Gastrocnemius medialis (tissue), 4 donors: ENCODE data around the gene PLAC9. TPM values are rescaled to one million over a fixed set of nuclear protein-coding genes. Genes with fewer than 3 reads are reported as not detected.

ENCODE experiments used
- ATAC-seq, 2 donors: fragments of 150-250 bp; one replicate each; pipeline ENCODE4 v1.9.1; 2016
- DNase-seq, 2 donors: peaks; one replicate each; pipeline ENCODE4 v3.0.0-alpha.2; 2019
- H3K27ac ChIP-seq, 4 donors: fragments of 200-600 bp; sonication (generic); 1 replicate in 1 of 4; 2 replicates in 3 of 4; pipeline ENCODE4 v1.5.1; 2016 to 2018; ENCODE audit warnings: mild to moderate bottlenecking in 2 of 4, moderate library complexity in 1 of 4
- H3K27me3 ChIP-seq, 3 donors: fragments of 200-600 bp; sonication (generic) in 2 of 3; 1 replicate in 1 of 3; 2 replicates in 2 of 3; pipeline versions ENCODE4 v1.5.1 to v1.6.0; 2016 to 2019; ENCODE audit warnings: mild to moderate bottlenecking in 1 of 3, moderate library complexity in 1 of 3
- H3K36me3 ChIP-seq, 2 donors: fragments of 200-600 bp; sonication (generic) in 1 of 2; one replicate each; pipeline ENCODE4 v1.5.1; 2017 to 2018
- H3K4me1 ChIP-seq, 2 donors: fragments of 200-600 bp; sonication (generic) in 1 of 2; one replicate each; pipeline ENCODE4 v1.5.1; 2016 to 2017; ENCODE audit warnings: mild to moderate bottlenecking in 2 of 2
- H3K4me3 ChIP-seq, 4 donors: fragments of 200-600 bp; sonication (generic) in 3 of 4; 1 replicate in 1 of 4; 2 replicates in 3 of 4; pipeline ENCODE4 v1.5.1; 2016 to 2019; ENCODE audit warnings: mild to moderate bottlenecking in 2 of 4
- H3K9me3 ChIP-seq, 3 donors: fragments of 200-600 bp; sonication (generic) in 2 of 3; 1 replicate in 1 of 3; 2 replicates in 2 of 3; pipeline ENCODE4 v1.5.1; 2016 to 2019
- CTCF ChIP-seq, 5 experiments: fragments of 450-650 bp in 3 of 5; fragments of 200-600 bp in 2 of 5; sonication (generic) in 2 of 5; IDR thresholded peaks in 4 of 5; conservative IDR thresholded peaks in 1 of 5; 1 replicate in 4 of 5; 2 replicates in 1 of 5; pipeline ENCODE4 v1.5.1; 2016 to 2019; ENCODE audit warnings: antibody characterized with exemption in 5 of 5, mild to moderate bottlenecking in 3 of 5, moderate library complexity in 3 of 5
- POLR2A ChIP-seq, 2 donors: fragments of 450-650 bp; IDR thresholded peaks; one replicate each; pipeline ENCODE4 v1.6.1; 2017; ENCODE audit warnings: antibody characterized with exemption in 2 of 2, mild to moderate bottlenecking in 2 of 2, moderate library complexity in 2 of 2
- in situ Hi-C, 4 donors: fragments of 200-750 bp; cut with MboI; loops; one replicate each; pipeline versions ENCODE4 v1.15.0 to v1.8.0; 2017; ENCODE audit warnings: low sequenced_read_pairs in 4 of 4
- intact Hi-C: fragments of 100-400 bp; cut with DNase I; formaldehyde crosslinking; loops from one replicate; pipeline ENCODE4 v1.15.1; 2023; ENCODE audit warnings: low total_unique reads
- total RNA-seq, 4 donors: library from RNA; depleted of rRNA; stranded (reverse); fragments of >200 nt; gene quantifications; one replicate each; pipeline versions ENCODE4 v1.1.0 to v1.2.3, GENCODE V29; 2016

Gene PLAC9
- total RNA-seq, 4 donors from 2014 or later, result 4.6 to 16.1 (median 6.9) TPM

- DNase-seq (no peak), ATAC-seq (no peak)
- Histone ChIP-seq H3K27ac (peak overlapping the region in 3 of 4 donors; percentile 3 to 44 (median 9)), H3K4me3 (no peak overlapping the region), H3K9me3 (no peaks in the 10 kb centered on the region), H3K4me1 (peaks cover 0 to 2% of the 10 kb centered on the region in 2 donors), H3K27me3 (no peaks in the 10 kb centered on the region), H3K36me3 (peaks cover 0 to 82% of the 10 kb centered on the region in 2 donors)
- TF ChIP-seq POLR2A (IDR thresholded peaks at IDR 0.05), result no peak
- no peak for TF ChIP-seq CTCF (IDR thresholded peaks at IDR 0.05 in 4 of 5, conservative IDR thresholded peaks at IDR 0.05 in 1 of 5)
- intact Hi-C loops, result no loop called here
- in situ Hi-C loops, result loop anchor here in 2 of 4 donors (5.0 to 10.0 kb wide), 2 partner anchors 52 to 54 kb away; partner anchors contain the start of gene ANXA11 (in 2 of the 2)
These were observed 20.3 kb downstream of the PLAC9 start for GRCh38 chr10:80152820-80153219.

- ATAC-seq (no peak), DNase-seq (no peak)
- Histone ChIP-seq H3K27ac (no peak overlapping the region), H3K36me3 (peaks cover 0 to 85% of the 10 kb centered on the region in 2 donors), H3K4me3 (no peak overlapping the region), H3K9me3 (no peaks in the 10 kb centered on the region), H3K27me3 (no peaks in the 10 kb centered on the region), H3K4me1 (peaks cover 5 to 8% of the 10 kb centered on the region in 2 donors)
- intact Hi-C loops, result no loop called here
- in situ Hi-C loops, result loop anchor here in 2 of 4 donors (5.0 to 10.0 kb wide), 2 partner anchors 51 to 54 kb away; partner anchors contain the start of gene ANXA11 (in 2 of the 2)
- TF ChIP-seq CTCF (IDR thresholded peaks at IDR 0.05 in 4 of 5, conservative IDR thresholded peaks at IDR 0.05 in 1 of 5), result no peak
These were observed 20.9 kb downstream of the PLAC9 start for GRCh38 chr10:80153460-80153859.

- intact Hi-C loops (no loop called here), in situ Hi-C loops (loop anchor here in 2 of 4 donors (5.0 to 10.0 kb wide), 2 partner anchors 50 to 53 kb away; partner anchors contain the start of gene ANXA11 (in 2 of the 2))
- Histone ChIP-seq H3K4me1 (peaks cover 17 to 18% of the 10 kb centered on the region in 2 donors), H3K36me3 (peaks cover 0 to 85% of the 10 kb centered on the region in 2 donors), H3K27me3 (no peaks in the 10 kb centered on the region), H3K27ac (peak overlapping the region in 3 of 4 donors; percentile 3 to 25 (median 11)), H3K9me3 (no peaks in the 10 kb centered on the region), H3K4me3 (no peak overlapping the region)
- ATAC-seq, result no peak
- no peak for DNase-seq
- TF ChIP-seq CTCF (IDR thresholded peaks at IDR 0.05 in 4 of 5, conservative IDR thresholded peaks at IDR 0.05 in 1 of 5), result no peak
- TF ChIP-seq POLR2A (IDR thresholded peaks at IDR 0.05), result no peak
These were observed 22.1 kb downstream of the PLAC9 start for GRCh38 chr10:80154626-80154977.

- TF ChIP-seq CTCF (IDR thresholded peaks at IDR 0.05 in 4 of 5, conservative IDR thresholded peaks at IDR 0.05 in 1 of 5) (no peak), POLR2A (IDR thresholded peaks at IDR 0.05) (no peak)
- intact Hi-C loops, result no loop called here
- ATAC-seq, result no peak
- Histone ChIP-seq H3K27ac (peak overlapping the region; percentile 25 to 92 (median 50)), H3K27me3 (no peaks in the 10 kb centered on the region), H3K4me1 (peaks cover 22 to 23% of the 10 kb centered on the region in 2 donors), H3K9me3 (no peaks in the 10 kb centered on the region), H3K4me3 (no peak overlapping the region), H3K36me3 (peaks cover 0 to 80% of the 10 kb centered on the region in 2 donors)
- in situ Hi-C loops, result loop anchor here in 3 of 4 donors (5.0 to 10.0 kb wide), 3 partner anchors 47 to 52 kb away; partner anchors contain the start of gene ANXA11 (in 2 of the 3)
- DNase-seq, result no peak
These were observed 22.6 kb downstream of the PLAC9 start for GRCh38 chr10:80154978-80155695.
